Esophagus squamous epithelium (tissue), 5 donors: Measurements from ENCODE around the gene ZC3H18. TPM values are rescaled to one million over a fixed set of nuclear protein-coding genes. Genes with fewer than 3 reads are reported as not detected.

Source experiments
- DNase-seq: peaks from one replicate; lab custom pipeline; 2025; lab: John Stamatoyannopoulos, UW
- H3K27ac ChIP-seq, 4 donors: fragments of 200-600 bp; sonication (generic); one replicate each; pipeline ENCODE4 v1.5.1; 2016 to 2019; ENCODE audit warnings: mild to moderate bottlenecking in 1 of 4
- H3K27me3 ChIP-seq, 4 donors: fragments of 200-600 bp; sonication (generic); 1 replicate in 3 of 4; 2 replicates in 1 of 4; pipeline versions ENCODE4 v1.5.1 to v1.6.0; 2017 to 2021; ENCODE audit warnings: antibody characterized with exemption in 1 of 4
- H3K36me3 ChIP-seq, 3 donors: fragments of 200-600 bp; sonication (generic); one replicate each; pipeline ENCODE4 v1.5.1; 2016 to 2019
- H3K4me1 ChIP-seq, 3 donors: fragments of 200-600 bp; sonication (generic); one replicate each; pipeline ENCODE4 v1.5.1; 2017 to 2019
- H3K4me3 ChIP-seq, 4 donors: fragments of 200-600 bp; sonication (generic); 1 replicate in 3 of 4; 2 replicates in 1 of 4; pipeline ENCODE4 v1.5.1; 2016 to 2019; ENCODE audit warnings: mild to moderate bottlenecking in 2 of 4, moderate library complexity in 1 of 4
- H3K9me3 ChIP-seq, 3 donors: fragments of 200-600 bp; sonication (generic); one replicate each; pipeline ENCODE4 v1.5.1; 2016 to 2019
- POLR2A ChIP-seq, 4 donors: fragments of 450-650 bp; IDR thresholded peaks; one replicate each; pipeline ENCODE4 v1.6.1; 2017; ENCODE audit warnings: antibody characterized with exemption in 4 of 4, mild to moderate bottlenecking in 4 of 4, moderate library complexity in 3 of 4
- WGBS, 2 donors: methylation state at CpG; one replicate each; pipeline ENCODE4 v1.1.5; 2018; 5-methylcytosine and 5-hydroxymethylcytosine counted together
- intact Hi-C: fragments of 100-400 bp; cut with DNase I; formaldehyde crosslinking; loops from one replicate; pipeline ENCODE4 v1.15.0; 2022
- total RNA-seq, 4 donors: library from RNA; depleted of rRNA; stranded (reverse); fragments of >200 nt; gene quantifications; one replicate each; pipeline ENCODE4 v1.1.0, GENCODE V29; 2016
- TF ChIP-seq, protein P1 (sequence below), 6 experiments: fragments of 450-650 bp in 4 of 6; fragments of 200-600 bp in 2 of 6; sonication (generic) in 2 of 6; IDR thresholded peaks; one replicate each; pipeline ENCODE4 v1.5.1; 2016 to 2019; ENCODE audit warnings: antibody characterized with exemption in 6 of 6, mild to moderate bottlenecking in 4 of 6, moderate library complexity in 4 of 6
- donor health status: DM: yes; HTN: yes; CAD: no.

The ZC3H18 gene
- total RNA-seq, 4 donors from 2014 or later, result 15.4 to 27.3 (median 17.5) TPM

DNA sequence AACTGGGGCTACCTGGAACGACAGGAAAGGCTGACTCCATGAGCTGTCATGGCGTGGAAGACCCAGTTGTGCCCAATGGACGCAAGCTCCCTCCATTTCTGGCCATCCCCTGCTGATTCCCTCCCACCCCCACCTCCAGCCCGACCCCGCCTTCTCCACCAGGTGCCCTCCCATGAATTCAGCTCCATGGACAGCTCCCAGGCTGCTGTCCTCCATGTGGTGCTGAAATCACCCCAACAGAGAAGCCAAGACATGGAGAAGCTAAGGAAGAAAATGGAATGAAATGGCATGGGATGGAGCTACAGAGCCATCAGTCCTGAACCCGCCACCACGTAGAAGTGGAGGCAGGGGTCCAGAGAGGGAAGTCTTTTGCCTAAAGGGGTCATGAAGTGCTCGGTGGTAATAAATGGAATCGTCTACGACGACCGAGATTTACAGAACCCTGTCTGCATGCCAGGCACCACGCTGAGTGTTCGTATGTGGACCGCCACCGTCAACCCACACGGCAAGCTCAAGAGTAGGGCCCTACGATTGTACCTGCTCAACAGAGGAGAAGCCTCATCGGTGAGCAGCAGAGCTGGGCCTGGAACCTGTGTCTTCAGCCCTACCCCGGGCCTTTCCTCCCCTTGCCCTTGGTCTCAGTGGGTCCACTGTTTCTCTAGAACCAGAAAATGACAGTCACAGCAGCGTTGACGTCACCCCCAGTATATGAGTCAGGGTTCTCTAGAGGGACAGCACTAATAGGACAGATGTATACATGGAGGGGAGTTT, 9.3 kb upstream of the ZC3H18 start:
- Histone ChIP-seq H3K4me1 (peaks cover 0 to 15% (median 5%) of the 10 kb centered on the region in 3 donors), H3K27ac (no peak overlapping the region), H3K36me3 (no peaks in the 10 kb centered on the region), H3K9me3 (no peaks in the 10 kb centered on the region), H3K4me3 (no peak overlapping the region), H3K27me3 (peaks cover 0 to 40% (median 0%) of the 10 kb centered on the region in 4 donors)
- no peak for DNase-seq
- 60 to 64% methylated on average over 13 to 17 of the region's 22 CpGs for WGBS, 2 donors
- TF ChIP-seq POLR2A (IDR thresholded peaks at IDR 0.05), result no peak
- TF ChIP-seq, protein P1, sequence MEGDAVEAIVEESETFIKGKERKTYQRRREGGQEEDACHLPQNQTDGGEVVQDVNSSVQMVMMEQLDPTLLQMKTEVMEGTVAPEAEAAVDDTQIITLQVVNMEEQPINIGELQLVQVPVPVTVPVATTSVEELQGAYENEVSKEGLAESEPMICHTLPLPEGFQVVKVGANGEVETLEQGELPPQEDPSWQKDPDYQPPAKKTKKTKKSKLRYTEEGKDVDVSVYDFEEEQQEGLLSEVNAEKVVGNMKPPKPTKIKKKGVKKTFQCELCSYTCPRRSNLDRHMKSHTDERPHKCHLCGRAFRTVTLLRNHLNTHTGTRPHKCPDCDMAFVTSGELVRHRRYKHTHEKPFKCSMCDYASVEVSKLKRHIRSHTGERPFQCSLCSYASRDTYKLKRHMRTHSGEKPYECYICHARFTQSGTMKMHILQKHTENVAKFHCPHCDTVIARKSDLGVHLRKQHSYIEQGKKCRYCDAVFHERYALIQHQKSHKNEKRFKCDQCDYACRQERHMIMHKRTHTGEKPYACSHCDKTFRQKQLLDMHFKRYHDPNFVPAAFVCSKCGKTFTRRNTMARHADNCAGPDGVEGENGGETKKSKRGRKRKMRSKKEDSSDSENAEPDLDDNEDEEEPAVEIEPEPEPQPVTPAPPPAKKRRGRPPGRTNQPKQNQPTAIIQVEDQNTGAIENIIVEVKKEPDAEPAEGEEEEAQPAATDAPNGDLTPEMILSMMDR (IDR thresholded peaks at IDR 0.05), result no peak
- intact Hi-C loops, result loop anchor here (5.0 kb wide), 1 partner anchor 119 kb away; no protein-coding TSS in a partner anchor

DNA sequence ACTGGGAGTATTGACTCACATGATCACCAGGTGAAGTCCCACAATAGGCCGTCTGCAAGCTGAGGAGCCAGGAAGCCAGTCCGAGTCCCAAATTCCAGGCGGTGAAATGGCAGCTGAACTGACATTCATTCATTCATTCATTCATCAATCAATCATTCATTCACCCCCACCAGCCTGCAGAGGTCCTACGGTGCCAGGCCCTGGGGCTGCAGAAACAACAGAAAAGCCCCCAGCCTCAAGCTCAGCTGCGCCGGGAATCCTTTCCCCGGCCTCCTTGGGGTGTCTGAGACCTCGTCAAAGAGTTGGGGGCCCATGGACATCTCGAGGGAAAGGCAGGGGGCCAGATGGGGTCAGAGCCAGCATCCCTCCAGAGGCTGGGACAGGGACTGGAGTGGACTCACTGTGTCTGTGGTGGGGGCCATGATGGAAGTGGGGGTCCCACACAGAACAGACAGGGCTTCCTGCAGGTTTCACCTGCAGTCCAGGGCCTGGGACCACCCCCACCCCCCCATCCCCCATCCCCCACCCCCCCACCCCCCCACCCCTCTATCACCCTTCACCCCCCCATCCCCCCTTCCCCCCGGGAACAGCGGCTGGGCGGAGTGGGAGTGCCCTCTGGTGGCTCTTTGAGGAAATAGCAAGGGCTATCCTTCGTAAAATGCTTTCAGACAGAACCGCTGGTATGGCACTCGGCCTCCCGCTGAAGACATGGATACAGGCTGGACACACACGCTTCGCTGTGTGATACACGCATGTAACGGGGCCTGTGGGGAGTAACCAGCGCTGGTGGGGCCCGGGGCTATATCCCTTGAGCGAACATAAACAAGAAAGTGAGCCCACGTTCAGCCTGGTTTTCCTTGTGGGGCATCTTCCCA, 8.5 kb upstream of the ZC3H18 start:
- no peak for TF ChIP-seq POLR2A (IDR thresholded peaks at IDR 0.05)
- TF ChIP-seq, protein P1 (IDR thresholded peaks at IDR 0.05), result peak; percentile 46 to 71 (median 54)
- Histone ChIP-seq H3K36me3 (no peaks in the 10 kb centered on the region), H3K27ac (no peak overlapping the region), H3K4me1 (peaks cover 0 to 15% (median 5%) of the 10 kb centered on the region in 3 donors), H3K4me3 (peak overlapping the region in 2 of 4 donors; percentile 23 to 49), H3K27me3 (peaks cover 0 to 32% (median 0%) of the 10 kb centered on the region in 4 donors), H3K9me3 (no peaks in the 10 kb centered on the region)
- intact Hi-C loops, result loop anchor here (5.0 kb wide), 1 partner anchor 119 kb away; no protein-coding TSS in a partner anchor
- DNase-seq, result no peak
- WGBS, 2 donors, result 27 to 35% methylated on average over 11 to 15 of the region's 24 CpGs

DNA sequence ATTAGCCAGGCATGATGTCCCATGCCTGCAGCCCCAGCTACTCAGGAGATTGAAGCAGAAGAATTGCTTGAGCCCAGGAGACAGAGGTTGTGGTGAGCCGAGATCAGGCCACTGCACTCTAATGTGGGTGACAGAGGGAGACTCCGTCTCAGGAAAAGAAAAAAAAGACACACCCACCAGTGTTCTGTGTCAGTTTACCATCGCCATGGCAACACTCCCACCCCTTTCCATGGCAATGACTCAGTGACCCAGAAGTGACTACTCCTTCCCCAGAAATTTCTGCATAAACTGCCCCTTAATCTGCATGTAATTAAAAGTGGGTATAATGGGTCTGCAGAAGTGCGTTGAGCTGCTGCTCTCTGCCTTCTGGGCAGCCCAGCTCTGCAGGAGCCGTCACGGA, 4.0 kb upstream of the ZC3H18 start:
- no peak for DNase-seq
- peaks cover 0 to 3% (median 0%) of the 10 kb centered on the region in 4 donors for H3K27me3 ChIP-seq
- TF ChIP-seq POLR2A (IDR thresholded peaks at IDR 0.05), result no peak
- TF ChIP-seq, protein P1 (IDR thresholded peaks at IDR 0.05), result no peak
- no peaks in the 10 kb centered on the region for H3K9me3 ChIP-seq
- H3K4me1 ChIP-seq, result peaks cover 4 to 25% (median 16%) of the 10 kb centered on the region in 3 donors
- H3K27ac ChIP-seq, result no peak overlapping the region
- WGBS, 2 donors, result 46 to 61% methylated on average over 6 of the region's 6 CpGs
- intact Hi-C loops, result no loop called here
- H3K4me3 ChIP-seq, result no peak overlapping the region
- H3K36me3 ChIP-seq, result no peaks in the 10 kb centered on the region

DNA sequence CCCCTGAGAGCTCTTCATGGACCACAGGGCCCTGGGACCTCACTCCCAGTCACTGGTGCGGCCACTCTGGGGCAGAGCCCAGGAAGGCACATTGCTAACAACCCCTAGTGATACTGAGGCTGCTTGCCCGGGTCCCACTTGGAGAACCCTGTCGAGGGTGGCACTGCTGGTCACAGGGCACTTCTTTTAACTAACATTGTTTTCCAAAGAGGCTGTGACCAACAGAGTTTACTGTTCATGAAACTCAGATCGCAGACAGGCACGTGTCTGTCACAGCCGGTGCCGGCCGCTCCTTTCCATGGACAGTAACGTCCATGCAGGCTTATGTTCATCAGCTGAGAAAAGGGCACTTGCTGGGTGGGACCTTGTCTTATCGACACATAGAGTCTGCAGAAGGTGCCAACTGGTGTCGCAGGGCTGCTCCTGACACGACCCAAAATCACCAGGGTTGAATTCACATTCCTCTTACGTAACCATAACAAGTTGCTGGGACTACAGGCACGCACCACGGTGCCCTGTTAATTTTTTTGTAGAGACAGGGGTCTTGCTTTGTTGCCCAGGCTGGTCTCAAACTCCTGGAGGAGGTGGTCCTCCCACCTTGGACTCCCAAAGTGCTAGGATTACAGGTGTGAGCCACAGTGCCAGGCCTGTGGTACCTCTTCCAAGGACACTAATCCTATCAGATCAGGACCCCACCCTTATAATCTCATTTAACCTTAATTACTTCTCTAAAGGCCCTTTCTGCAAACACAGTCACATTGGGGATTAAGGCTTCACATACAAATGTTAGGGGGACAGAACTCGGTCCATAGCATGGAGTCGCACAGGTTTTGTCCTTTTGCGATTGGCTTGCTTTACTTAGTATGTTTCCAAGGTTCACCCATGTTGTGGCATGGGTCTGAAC, 1.2 kb upstream of the ZC3H18 start:
- Histone ChIP-seq H3K27ac (peak overlapping the region in 1 of 4 donors; percentile 84), H3K4me3 (peak overlapping the region; percentile 80 to 96 (median 90)), H3K36me3 (peaks cover 0 to 22% (median 0%) of the 10 kb centered on the region in 3 donors), H3K4me1 (peaks cover 14 to 37% (median 21%) of the 10 kb centered on the region in 3 donors), H3K27me3 (no peaks in the 10 kb centered on the region), H3K9me3 (no peaks in the 10 kb centered on the region)
- 72 to 82% methylated on average over 6 to 8 of the region's 18 CpGs for whole genome bisulfite sequencing, 2 donors
- DNase-seq, result no peak
- no peak for TF ChIP-seq POLR2A (IDR thresholded peaks at IDR 0.05)
- TF ChIP-seq, protein P1 (IDR thresholded peaks at IDR 0.05), result peak in 1 of 6 experiments; percentile 0
- intact Hi-C loops, result no loop called here
